GM12878 (cell line): Measurements from ENCODE around the gene ISCU. TPM values are rescaled to one million over a fixed set of nuclear protein-coding genes. Genes with fewer than 3 reads are reported as not detected.

Experiments used
- ASH2L ChIP-seq: fragments of 300-600, 200-600 bp; sonication (generic); IDR thresholded peaks from 2 replicates; pipeline ENCODE4 v1.6.1; 2017; ENCODE audit warnings: low read depth, mild to moderate bottlenecking, borderline replicate concordance
- ATF7 ChIP-seq: fragments of 450-650 bp; IDR thresholded peaks from 2 replicates; pipeline ENCODE4 v1.6.1; 2016; ENCODE audit warnings: low read depth, mild to moderate bottlenecking
- BMI1 ChIP-seq: fragments of 450-650 bp; IDR thresholded peaks from 2 replicates; pipeline ENCODE4 v1.6.1; 2016; ENCODE audit warnings: mild to moderate bottlenecking, moderate library complexity, borderline replicate concordance
- CBFB ChIP-seq: IDR thresholded peaks from 2 replicates; pipeline ENCODE4 v1.6.1; 2016; ENCODE audit warnings: antibody characterized with exemption, low read depth
- CHD2 ChIP-seq: IDR thresholded peaks from 2 replicates; pipeline ENCODE4 v1.6.1; 2011; ENCODE audit warnings: low read depth, low read length, improper control_type of control experiment, borderline replicate concordance
- CHD4 ChIP-seq: fragments of 200-600 bp; sonication (generic); IDR thresholded peaks from 2 replicates; pipeline ENCODE4 v1.6.1; 2016; ENCODE audit warnings: mild to moderate bottlenecking
- CREB1 ChIP-seq: IDR thresholded peaks from 2 replicates; pipeline ENCODE4 v1.6.1; 2012; ENCODE audit warnings: low read depth, mild to moderate bottlenecking, inconsistent platforms
- GABPA ChIP-seq: IDR thresholded peaks from 2 replicates; pipeline ENCODE4 v1.6.1; 2014; ENCODE audit warnings: antibody characterized with exemption, low read depth, mild to moderate bottlenecking, inconsistent platforms
- KAT2A ChIP-seq: conservative IDR thresholded peaks from 2 replicates; pipeline ENCODE4 v1.6.1; 2011; ENCODE audit warnings: low read depth, low read length; ENCODE audit not compliant: control insufficient read depth
- LARP7 ChIP-seq: fragments of 450-650 bp; IDR thresholded peaks from 2 replicates; pipeline ENCODE4 v1.6.1; 2017; ENCODE audit warnings: mild to moderate bottlenecking
- NR2C1 ChIP-seq: fragments of 450-650 bp; IDR thresholded peaks from 2 replicates; pipeline ENCODE4 v1.6.1; 2017; ENCODE audit warnings: antibody characterized with exemption, mild to moderate bottlenecking, moderate library complexity
- NRF1 ChIP-seq: conservative IDR thresholded peaks from 2 replicates; pipeline ENCODE4 v1.6.1; 2011; ENCODE audit warnings: mild to moderate bottlenecking, low read depth, low read length, improper control_type of control experiment
- POLR2A ChIP-seq: IDR thresholded peaks from 2 replicates; pipeline ENCODE4 v1.6.1; 2011; ENCODE audit warnings: low read depth, mild to moderate bottlenecking, low read length
- RAD21 ChIP-seq: IDR thresholded peaks from 2 replicates; pipeline ENCODE4 v1.6.1; 2011; ENCODE audit warnings: mild to moderate bottlenecking, low read depth, low read length, moderate library complexity; ENCODE audit not compliant: insufficient read depth
- SMAD1 ChIP-seq: fragments of 450-650 bp; IDR thresholded peaks from 2 replicates; pipeline ENCODE4 v1.6.1; 2018; ENCODE audit warnings: mild to moderate bottlenecking, low read depth; ENCODE audit not compliant: partially characterized antibody
- SREBF1 ChIP-seq: IDR thresholded peaks from 2 replicates; pipeline ENCODE4 v1.6.1; 2012; ENCODE audit warnings: mild to moderate bottlenecking, low read length
- STAT1 ChIP-seq: fragments of 450-650 bp; conservative IDR thresholded peaks from 2 replicates; pipeline ENCODE4 v1.6.1; 2014; ENCODE audit warnings: antibody characterized with exemption, mild to moderate bottlenecking
- WRNIP1 ChIP-seq: IDR thresholded peaks from 2 replicates; pipeline ENCODE4 v1.6.1; 2011; ENCODE audit warnings: low read depth, low read length, improper control_type of control experiment, borderline replicate concordance
- YBX1 ChIP-seq: fragments of 450-650 bp; IDR thresholded peaks from 2 replicates; pipeline ENCODE4 v1.6.1; 2016; ENCODE audit warnings: antibody characterized with exemption
- ZNF24 ChIP-seq: fragments of 450-650 bp; IDR thresholded peaks from 2 replicates; pipeline ENCODE4 v1.6.1; 2017; ENCODE audit warnings: antibody characterized with exemption, mild to moderate bottlenecking
- ZNF274 ChIP-seq: IDR thresholded peaks from one replicate; pipeline ENCODE4 v1.8.0; 2011; ENCODE audit not compliant: insufficient read length, insufficient read depth
- ZNF384 ChIP-seq: IDR thresholded peaks from 2 replicates; pipeline ENCODE4 v1.6.1; 2012; ENCODE audit warnings: low read depth, mild to moderate bottlenecking, low read length, improper control_type of control experiment, borderline replicate concordance
- ZNF622 ChIP-seq: fragments of 450-650 bp; IDR thresholded peaks from 2 replicates; pipeline ENCODE4 v1.6.1; 2017; ENCODE audit warnings: mild to moderate bottlenecking, inconsistent platforms
- polyA plus RNA-seq, 11 experiments: library from polyadenylated mRNA; depleted of rRNA in 4 of 11; unstranded in 6 of 11; stranded (reverse) in 5 of 11; fragments of >200 nt; fragmentation: Nextera tagmentation in 4 of 11; fragmentation: Illumina TruSeq in 1 of 11; extraction: Ambion mirVana in 4 of 11; extraction: Trizol in 1 of 11; gene quantifications; 1 replicate in 1 of 11; 2 replicates in 10 of 11; pipeline versions ENCODE4 v1.2.1 to v1.2.3, GENCODE V29; 2011 to 2016; ENCODE audit warnings: inconsistent platforms in 2 of 11, missing spikeins in 2 of 11, low read depth in 1 of 11
- total RNA-seq, 4 experiments: library from RNA; depleted of rRNA in 3 of 4; stranded (reverse); fragments of >200 nt in 3 of 4; fragmentation: Illumina TruSeq in 1 of 4; extraction: Trizol in 1 of 4; gene quantifications; 2 replicates each; pipeline versions ENCODE4 v1.2.1 to v1.2.3, GENCODE V29; 2013 to 2021
- TF ChIP-seq, protein P1 (sequence below): IDR thresholded peaks from 2 replicates; pipeline ENCODE4 v1.6.1; 2011; ENCODE audit warnings: low read depth, mild to moderate bottlenecking, low read length, moderate library complexity, borderline replicate concordance; ENCODE audit errors: extremely low read depth
- TF ChIP-seq, protein P2 (sequence below): IDR thresholded peaks from 2 replicates; pipeline ENCODE4 v1.6.1; 2012; ENCODE audit warnings: low read depth, low read length, improper control_type of control experiment
- TF ChIP-seq, protein P3 (sequence below): IDR thresholded peaks from 2 replicates; pipeline ENCODE4 v1.6.1; 2012; ENCODE audit warnings: low read depth, low read length, improper control_type of control experiment
- TF ChIP-seq, protein P4 (sequence below): fragments of 450-650 bp; conservative IDR thresholded peaks from 2 replicates; pipeline ENCODE4 v1.6.1; 2017; ENCODE audit warnings: mild to moderate bottlenecking, moderate library complexity
- TF ChIP-seq, protein P5 (sequence below): fragments of 450-650 bp; IDR thresholded peaks from 2 replicates; pipeline ENCODE4 v1.6.1; 2016; ENCODE audit warnings: mild to moderate bottlenecking

The ISCU gene
- total and polyA plus RNA-seq, 10 of the 15 experiments (the other 5 are each of a cell fraction or from before 2014, with no cell fraction given), result 32.8 to 260 (median 127) TPM

DNA sequence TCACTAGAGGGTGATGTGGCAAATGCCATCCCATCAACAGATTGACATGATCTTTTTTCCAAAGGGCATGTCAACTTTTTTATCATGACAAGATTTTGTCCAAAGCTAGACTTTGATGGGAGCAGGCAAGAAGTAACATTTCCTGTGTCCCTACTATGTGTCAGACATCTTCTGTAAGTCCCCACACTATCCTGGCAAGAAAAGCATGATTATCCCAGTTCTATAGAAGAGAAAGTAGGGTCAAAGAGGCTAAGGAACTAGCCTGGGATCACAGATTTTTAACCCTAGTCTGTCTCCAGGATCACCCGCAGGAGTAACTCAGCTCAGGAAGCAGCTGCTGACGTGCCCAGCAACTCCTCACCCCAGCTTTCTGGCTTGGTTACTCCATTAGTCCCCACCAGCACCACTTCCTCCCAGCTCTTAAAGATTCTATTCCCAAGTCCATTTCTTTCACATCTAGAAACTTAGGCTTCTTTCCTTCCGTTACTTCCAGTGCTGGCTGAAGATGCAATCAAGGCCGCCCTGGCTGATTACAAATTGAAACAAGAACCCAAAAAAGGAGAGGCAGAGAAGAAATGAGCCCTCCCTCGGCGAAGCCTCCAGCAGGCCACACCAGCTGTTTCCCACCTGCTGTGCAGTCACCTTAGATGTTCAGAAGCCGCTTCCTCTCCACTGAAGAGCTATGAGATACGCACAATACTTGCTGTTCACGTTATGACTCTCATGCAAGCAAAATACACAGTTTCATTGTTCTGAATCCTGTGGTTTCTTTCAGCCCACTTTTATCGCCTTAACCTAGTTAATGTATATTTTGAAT is 6.2 kb downstream of the ISCU start (continued):
- TF ChIP-seq ZNF384 (no peak), CHD2 (peak; percentile 92), STAT1 (no peak), POLR2A (peak; percentile 47), BMI1 (peak; percentile 91), KAT2A (no peak), ATF7 (peak; percentile 98), SMAD1 (peak; percentile 85), YBX1 (no peak), SREBF1 (no peak), ZNF274 (no peak), GABPA (no peak), ASH2L (no peak), NR2C1 (no peak), CHD4 (no peak), CREB1 (no peak), ZNF24 (peak; percentile 85), RAD21 (no peak; the same call in 1 of the 2 replicates), CBFB (peak; percentile 95), WRNIP1 (no peak), ZNF622 (no peak), NRF1 (no peak), LARP7 (peak; percentile 45; the same call in 1 of the 2 replicates)
- TF ChIP-seq, protein P1, sequence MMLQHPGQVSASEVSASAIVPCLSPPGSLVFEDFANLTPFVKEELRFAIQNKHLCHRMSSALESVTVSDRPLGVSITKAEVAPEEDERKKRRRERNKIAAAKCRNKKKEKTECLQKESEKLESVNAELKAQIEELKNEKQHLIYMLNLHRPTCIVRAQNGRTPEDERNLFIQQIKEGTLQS, result no peak
- TF ChIP-seq, protein P2, sequence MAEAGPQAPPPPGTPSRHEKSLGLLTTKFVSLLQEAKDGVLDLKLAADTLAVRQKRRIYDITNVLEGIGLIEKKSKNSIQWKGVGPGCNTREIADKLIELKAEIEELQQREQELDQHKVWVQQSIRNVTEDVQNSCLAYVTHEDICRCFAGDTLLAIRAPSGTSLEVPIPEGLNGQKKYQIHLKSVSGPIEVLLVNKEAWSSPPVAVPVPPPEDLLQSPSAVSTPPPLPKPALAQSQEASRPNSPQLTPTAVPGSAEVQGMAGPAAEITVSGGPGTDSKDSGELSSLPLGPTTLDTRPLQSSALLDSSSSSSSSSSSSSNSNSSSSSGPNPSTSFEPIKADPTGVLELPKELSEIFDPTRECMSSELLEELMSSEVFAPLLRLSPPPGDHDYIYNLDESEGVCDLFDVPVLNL, result no peak
- TF ChIP-seq, protein P3, sequence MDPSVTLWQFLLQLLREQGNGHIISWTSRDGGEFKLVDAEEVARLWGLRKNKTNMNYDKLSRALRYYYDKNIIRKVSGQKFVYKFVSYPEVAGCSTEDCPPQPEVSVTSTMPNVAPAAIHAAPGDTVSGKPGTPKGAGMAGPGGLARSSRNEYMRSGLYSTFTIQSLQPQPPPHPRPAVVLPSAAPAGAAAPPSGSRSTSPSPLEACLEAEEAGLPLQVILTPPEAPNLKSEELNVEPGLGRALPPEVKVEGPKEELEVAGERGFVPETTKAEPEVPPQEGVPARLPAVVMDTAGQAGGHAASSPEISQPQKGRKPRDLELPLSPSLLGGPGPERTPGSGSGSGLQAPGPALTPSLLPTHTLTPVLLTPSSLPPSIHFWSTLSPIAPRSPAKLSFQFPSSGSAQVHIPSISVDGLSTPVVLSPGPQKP, result no peak
- TF ChIP-seq, protein P4, sequence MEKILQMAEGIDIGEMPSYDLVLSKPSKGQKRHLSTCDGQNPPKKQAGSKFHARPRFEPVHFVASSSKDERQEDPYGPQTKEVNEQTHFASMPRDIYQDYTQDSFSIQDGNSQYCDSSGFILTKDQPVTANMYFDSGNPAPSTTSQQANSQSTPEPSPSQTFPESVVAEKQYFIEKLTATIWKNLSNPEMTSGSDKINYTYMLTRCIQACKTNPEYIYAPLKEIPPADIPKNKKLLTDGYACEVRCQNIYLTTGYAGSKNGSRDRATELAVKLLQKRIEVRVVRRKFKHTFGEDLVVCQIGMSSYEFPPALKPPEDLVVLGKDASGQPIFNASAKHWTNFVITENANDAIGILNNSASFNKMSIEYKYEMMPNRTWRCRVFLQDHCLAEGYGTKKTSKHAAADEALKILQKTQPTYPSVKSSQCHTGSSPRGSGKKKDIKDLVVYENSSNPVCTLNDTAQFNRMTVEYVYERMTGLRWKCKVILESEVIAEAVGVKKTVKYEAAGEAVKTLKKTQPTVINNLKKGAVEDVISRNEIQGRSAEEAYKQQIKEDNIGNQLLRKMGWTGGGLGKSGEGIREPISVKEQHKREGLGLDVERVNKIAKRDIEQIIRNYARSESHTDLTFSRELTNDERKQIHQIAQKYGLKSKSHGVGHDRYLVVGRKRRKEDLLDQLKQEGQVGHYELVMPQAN, result peak; percentile 69; the same call in 1 of the 2 replicates
- TF ChIP-seq, protein P5, sequence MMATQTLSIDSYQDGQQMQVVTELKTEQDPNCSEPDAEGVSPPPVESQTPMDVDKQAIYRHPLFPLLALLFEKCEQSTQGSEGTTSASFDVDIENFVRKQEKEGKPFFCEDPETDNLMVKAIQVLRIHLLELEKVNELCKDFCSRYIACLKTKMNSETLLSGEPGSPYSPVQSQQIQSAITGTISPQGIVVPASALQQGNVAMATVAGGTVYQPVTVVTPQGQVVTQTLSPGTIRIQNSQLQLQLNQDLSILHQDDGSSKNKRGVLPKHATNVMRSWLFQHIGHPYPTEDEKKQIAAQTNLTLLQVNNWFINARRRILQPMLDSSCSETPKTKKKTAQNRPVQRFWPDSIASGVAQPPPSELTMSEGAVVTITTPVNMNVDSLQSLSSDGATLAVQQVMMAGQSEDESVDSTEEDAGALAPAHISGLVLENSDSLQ, result no peak
